HG03025 (cell line): ENCODE measurements around the gene KRT36.

ENCODE experiments used
- ATAC-seq: cut with Tn5 transposase; IDR thresholded peaks from one replicate; pipeline ENCODE4 v1.9.1; 2021; ENCODE audit warnings: mild to moderate bottlenecking, moderate library complexity; ENCODE audit not compliant: unreplicated experiment, low FRiP score

Gene KRT36

DNA sequence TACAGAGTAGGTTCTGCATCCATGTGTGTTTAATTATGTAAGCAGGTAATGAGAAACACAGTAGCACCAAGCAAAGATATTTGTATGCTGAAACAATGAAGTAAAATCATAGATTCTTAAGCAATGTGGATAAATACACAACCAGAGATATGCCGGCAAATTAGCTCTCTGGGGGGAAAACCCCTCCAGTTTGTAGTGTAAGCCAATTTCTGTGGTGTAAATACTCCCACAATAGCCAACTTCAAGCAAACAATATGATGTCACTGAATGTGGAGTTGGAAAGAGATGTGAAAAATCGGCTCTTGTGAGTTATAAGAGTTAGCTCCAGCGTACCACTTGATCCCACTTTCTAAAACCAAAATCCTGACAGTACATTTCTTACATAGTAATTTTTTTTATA is 45.1 kb downstream of the KRT36 start:
- no peak for ATAC-seq

DNA sequence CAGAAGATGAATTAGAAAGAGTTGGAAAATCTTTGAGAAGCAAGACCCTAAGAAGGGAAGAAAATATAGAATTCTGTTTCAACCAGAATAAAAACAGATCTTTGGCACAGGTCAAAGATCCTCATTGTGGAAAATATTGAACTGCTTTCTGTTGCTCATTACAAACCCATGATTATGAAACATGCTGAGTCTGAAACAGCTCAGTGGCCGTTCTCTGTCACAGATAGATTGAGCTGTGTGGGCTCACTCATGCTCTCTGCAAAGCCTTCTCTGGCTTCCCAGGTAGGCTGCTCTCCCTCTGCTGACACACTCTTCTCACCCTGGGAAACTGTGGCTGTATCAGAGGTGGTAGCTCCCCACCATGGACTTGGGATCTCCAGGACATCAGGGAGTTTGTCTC is 45.5 kb downstream of the KRT36 start:
- no peak for ATAC-seq

DNA sequence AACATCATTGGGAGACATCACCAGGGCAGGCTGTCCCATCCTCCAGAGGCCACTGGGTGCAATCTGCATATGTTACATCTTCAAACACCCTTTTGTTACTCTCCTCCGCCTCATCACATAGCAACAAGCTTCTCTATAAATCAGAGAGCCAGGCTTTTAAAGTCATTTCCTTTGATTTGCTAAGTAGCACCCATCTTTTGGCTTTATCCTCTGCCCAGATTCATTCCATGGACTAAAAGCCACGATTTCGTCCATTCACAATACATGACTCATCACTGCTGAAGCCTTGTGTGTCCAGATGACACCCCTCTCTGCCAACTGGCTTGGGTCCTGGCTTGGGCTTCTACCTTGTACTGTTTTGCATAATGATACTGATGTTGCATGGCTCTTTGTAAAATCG is 47.0 kb downstream of the KRT36 start:
- ATAC-seq, result no peak

DNA sequence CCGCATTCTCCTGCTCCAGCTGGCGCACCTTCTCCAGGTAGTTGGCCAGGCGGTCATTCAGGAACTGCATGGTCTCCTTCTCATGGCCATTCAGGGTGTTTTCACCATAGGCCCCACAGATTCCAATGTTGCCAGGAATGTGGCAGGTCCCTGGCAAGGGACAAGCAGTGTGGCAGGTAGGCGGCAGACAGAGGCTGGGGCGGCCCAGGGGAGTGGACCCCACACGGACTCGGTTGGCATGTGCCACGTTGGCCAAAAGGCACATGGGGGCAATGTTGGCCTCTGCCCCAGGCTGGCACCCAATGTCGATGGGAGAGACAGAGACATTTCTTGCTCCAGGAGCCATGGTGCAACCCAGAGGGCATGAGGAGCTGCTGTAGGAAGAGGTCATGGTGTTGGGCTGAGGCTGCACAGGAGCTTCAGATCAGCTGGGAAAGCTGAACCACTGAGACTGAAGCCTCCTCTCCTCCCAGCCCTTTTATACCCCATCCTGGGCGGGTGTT is 49.1 kb downstream of the KRT36 start, which contains the start of gene KRT38:
Gene KRT38 (minus strand): TSS at position 453 of the 503 bp plus-strand sequence. CDS start 62 bp downstream, at position 391.
- ATAC-seq, result no peak

DNA sequence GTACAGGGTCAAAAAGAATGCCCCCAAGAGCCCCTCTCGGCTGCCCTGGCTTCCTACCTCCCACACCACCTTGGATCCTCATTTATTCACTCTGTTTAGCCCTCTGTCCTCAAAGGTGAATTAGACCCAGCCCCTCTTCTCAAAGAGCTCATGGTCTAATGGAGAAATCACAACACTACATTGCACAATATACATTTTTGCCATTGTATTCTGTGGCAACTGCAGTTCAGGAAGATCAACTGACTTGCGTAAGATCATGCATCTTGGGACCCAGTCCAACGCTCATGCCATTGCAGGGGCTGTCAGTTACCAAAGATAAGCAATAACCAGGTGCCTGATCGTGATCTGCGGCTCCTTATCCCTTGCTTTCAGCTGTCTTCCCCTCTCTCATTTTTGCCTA is 50.3 kb downstream of the KRT36 start:
- ATAC-seq, result no peak

DNA sequence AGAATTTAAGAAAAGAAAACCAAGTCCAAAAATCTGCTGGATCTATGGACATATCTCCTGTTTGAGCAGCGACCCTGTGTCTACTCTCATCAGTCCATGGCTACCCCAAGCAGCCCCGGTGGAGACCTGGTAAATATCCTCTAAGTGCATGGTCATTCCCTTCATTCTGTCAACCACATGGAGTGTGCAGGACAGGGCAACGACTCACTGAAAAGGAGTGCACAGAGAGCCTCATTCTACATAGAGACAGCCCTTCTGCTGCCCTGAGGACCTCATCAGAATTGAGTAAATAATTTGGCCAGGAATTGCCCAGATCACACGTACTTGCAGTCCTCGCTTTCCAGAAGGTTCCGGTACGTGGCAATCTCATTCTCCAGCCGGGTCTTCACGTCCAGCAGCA is 51.9 kb downstream of the KRT36 start:
- ATAC-seq, result no peak

DNA sequence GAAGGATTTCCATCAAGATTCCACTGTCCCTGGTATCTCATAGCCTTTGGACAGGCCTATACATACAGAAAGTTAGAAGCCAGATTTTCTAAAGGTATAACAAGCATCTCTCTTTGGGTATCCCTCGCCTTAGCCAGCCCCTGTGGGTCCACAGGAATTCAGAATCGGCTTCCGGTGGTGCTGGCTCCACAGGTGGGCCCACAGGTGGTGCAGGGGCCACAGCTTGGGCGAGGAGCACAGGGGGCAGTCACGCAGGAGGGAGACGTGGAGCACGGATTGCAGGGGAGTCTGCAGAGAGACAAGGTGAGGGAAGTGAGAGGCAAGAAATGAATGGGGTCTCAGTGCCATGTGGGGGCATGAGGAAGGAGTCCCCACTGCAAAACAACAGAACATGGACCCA is 52.5 kb downstream of the KRT36 start:
- no peak for ATAC-seq
